Activated naive CD8-positive, alpha-beta T cell treated with anti-CD3 and anti-CD28 coated beads, Interleukin-2, amount 10 ng/mL, durations not matched to agents 7 days and 5 days (primary cell): ENCODE results near the gene ZSWIM1. TPM values are rescaled to one million over a fixed set of nuclear protein-coding genes. Genes with fewer than 3 reads are reported as not detected.

Experiments used
- ATAC-seq: fragments of 150-1000 bp; cut with Tn5 transposase; one replicate; pipeline ENCODE4 v1.10.0; 2021; ENCODE audit warnings: low read depth, moderate library complexity
- POLR2A ChIA-PET: fragments of 350-600 bp; sonication (Branson Sonifier 250); formaldehyde crosslinking; loops from one replicate; lab custom pipeline; 2021; ENCODE audit warnings: antibody characterized with exemption; lab: Charles Lee
- DNase-seq: peaks from one replicate; pipeline ENCODE4 v3.0.0; 2021
- H3K27ac Mint-ChIP-seq: one replicate; pipeline ENCODE4 v1.8.0; 2022; ENCODE audit warnings: mild to moderate bottlenecking, mixed read lengths
- H3K27me3 Mint-ChIP-seq: one replicate; pipeline ENCODE4 v1.8.0; 2022; ENCODE audit warnings: mild to moderate bottlenecking, moderate library complexity, mixed read lengths
- H3K36me3 Mint-ChIP-seq: one replicate; pipeline ENCODE4 v1.8.0; 2021; ENCODE audit warnings: mild to moderate bottlenecking, mixed read lengths
- H3K4me1 Mint-ChIP-seq: one replicate; pipeline ENCODE4 v1.8.0; 2021; ENCODE audit warnings: mixed read lengths
- H3K4me3 Mint-ChIP-seq: one replicate; pipeline ENCODE4 v1.8.0; 2022; ENCODE audit warnings: mild to moderate bottlenecking, moderate library complexity, mixed read lengths
- H3K9me3 Mint-ChIP-seq: one replicate; pipeline ENCODE4 v1.8.0; 2021; ENCODE audit warnings: mixed read lengths
- total RNA-seq, 2 experiments: library from RNA; stranded (reverse); gene quantifications; one replicate each; pipeline ENCODE4 v1.2.3, GENCODE V29; 2021

ZSWIM1 gene
- total RNA-seq, result 10 to 100 TPM; 12.2 to 13.0 TPM

- Mint-ChIP-seq H3K4me3 (peak within 1 kb of the TSS; percentile 87), H3K27ac (peak within 1 kb of the TSS; percentile 85), H3K9me3 (no peaks in the 10 kb centered on the region), H3K27me3 (no peaks in the 10 kb centered on the region), H3K4me1 (peaks cover 40% of the 10 kb centered on the region), H3K36me3 (peaks cover 21% of the 10 kb centered on the region)
- peak; percentile 99 for ATAC-seq
- peak; percentile 97 for DNase-seq
- POLR2A ChIA-PET, result interaction anchor here (0.6 to 2.6 kb wide), 12 partner anchors 9 to 90 kb away, joined by 3 to 30 read pairs (median 5); partner anchors contain the start of genes ACOT8, CTSA, DNTTIP1 and NEURL2
These were observed at the start of gene ZSWIM1 for GRCh38 chr20:45880988-45881788. ZSWIM1 (plus strand) TSS chr20:45881227; CDS start chr20:45882593, 1,366 bp downstream.

GRCh38 chr20:45832619-45833018 lies 48.4 kb upstream of the ZSWIM1 start:
- H3K4me3 Mint-ChIP-seq, result peak overlapping the region; percentile 80
- no peak for ATAC-seq
- no peaks in the 10 kb centered on the region for H3K9me3 Mint-ChIP-seq
- H3K27me3 Mint-ChIP-seq, result peaks cover 11% of the 10 kb centered on the region
- DNase-seq, result no peak
- no peaks in the 10 kb centered on the region for H3K36me3 Mint-ChIP-seq
- POLR2A ChIA-PET, result interaction anchor here (0.6 to 2.1 kb wide), 6 partner anchors 10 to 52 kb away, joined by 3 to 6 read pairs (median 3); partner anchors contain the start of gene ACOT8
- peaks cover 8% of the 10 kb centered on the region for H3K4me1 Mint-ChIP-seq
- no peak overlapping the region for H3K27ac Mint-ChIP-seq

GRCh38 chr20:45833030-45833882 lies 47.8 kb upstream of the ZSWIM1 start, which contains the start of gene SNX21:
SNX21 (plus strand) TSS chr20:45833799; CDS start chr20:45833920, 121 bp downstream.
- H3K4me3 Mint-ChIP-seq, result peak within 1 kb of the TSS; percentile 80
- peaks cover 8% of the 10 kb centered on the region for H3K27me3 Mint-ChIP-seq
- H3K9me3 Mint-ChIP-seq, result no peaks in the 10 kb centered on the region
- ATAC-seq (peak; percentile 82), DNase-seq (peak; percentile 67)
- no peaks in the 10 kb centered on the region for H3K36me3 Mint-ChIP-seq
- peaks cover 8% of the 10 kb centered on the region for H3K4me1 Mint-ChIP-seq
- POLR2A ChIA-PET, result interaction anchor here (0.6 to 2.1 kb wide), 12 partner anchors 9 to 100 kb away, joined by 3 to 7 read pairs (median 4); partner anchors contain the start of genes ACOT8, UBE2C and ZSWIM3
- H3K27ac Mint-ChIP-seq, result peak within 1 kb of the TSS; percentile 67

- POLR2A ChIA-PET, result interaction anchor here (0.5 to 2.1 kb wide), 11 partner anchors 8 to 124 kb away, joined by 3 to 7 read pairs (median 4); partner anchors contain the start of genes ACOT8, PCIF1, UBE2C and ZSWIM3
- no peaks in the 10 kb centered on the region for H3K36me3 Mint-ChIP-seq
- no peaks in the 10 kb centered on the region for H3K9me3 Mint-ChIP-seq
- ATAC-seq (peak; percentile 69), DNase-seq (peak; percentile 71)
- H3K27me3 Mint-ChIP-seq, result peaks cover 5% of the 10 kb centered on the region
- no peak overlapping the region for H3K27ac Mint-ChIP-seq
- H3K4me3 Mint-ChIP-seq, result peak overlapping the region; percentile 80
- peaks cover 8% of the 10 kb centered on the region for H3K4me1 Mint-ChIP-seq
These were observed 46.9 kb upstream of the ZSWIM1 start for GRCh38 chr20:45833883-45834796.

GRCh38 chr20:45834797-45835161 lies 46.2 kb upstream of the ZSWIM1 start:
- Mint-ChIP-seq H3K27ac (no peak overlapping the region), H3K4me3 (peak overlapping the region; percentile 80)

GRCh38 chr20:45835329-45835765 lies 45.7 kb upstream of the ZSWIM1 start:
- Mint-ChIP-seq H3K4me3 (peak overlapping the region; percentile 80), H3K36me3 (no peaks in the 10 kb centered on the region), H3K4me1 (peaks cover 8% of the 10 kb centered on the region), H3K27me3 (peaks cover 4% of the 10 kb centered on the region), H3K27ac (no peak overlapping the region), H3K9me3 (no peaks in the 10 kb centered on the region)
- POLR2A ChIA-PET, result no interaction called here
- ATAC-seq, result no peak
- DNase-seq, result no peak

More at GRCh38 chr20:45834797-45835161, 46.2 kb upstream of the ZSWIM1 start:
- no peak for ATAC-seq
- Mint-ChIP-seq H3K9me3 (no peaks in the 10 kb centered on the region), H3K27me3 (peaks cover 5% of the 10 kb centered on the region), H3K36me3 (no peaks in the 10 kb centered on the region), H3K4me1 (peaks cover 8% of the 10 kb centered on the region)
- DNase-seq, result no peak
- POLR2A ChIA-PET, result interaction anchor here (0.9 to 2.1 kb wide), 4 partner anchors 12 to 100 kb away, joined by 3 to 7 read pairs (median 5); partner anchors contain the start of genes ACOT8, PCIF1 and ZSWIM3

- no peaks in the 10 kb centered on the region for H3K9me3 Mint-ChIP-seq
- no peak overlapping the region for H3K27ac Mint-ChIP-seq
- DNase-seq (no peak), ATAC-seq (no peak)
- H3K27me3 Mint-ChIP-seq, result peaks cover 4% of the 10 kb centered on the region
- H3K36me3 Mint-ChIP-seq, result no peaks in the 10 kb centered on the region
- H3K4me1 Mint-ChIP-seq, result peaks cover 8% of the 10 kb centered on the region
- POLR2A ChIA-PET, result no interaction called here
- no peak overlapping the region for H3K4me3 Mint-ChIP-seq
These were observed 45.2 kb upstream of the ZSWIM1 start for GRCh38 chr20:45835825-45836224.

GRCh38 chr20:45836841-45837240 lies 44.2 kb upstream of the ZSWIM1 start:
- Mint-ChIP-seq H3K4me3 (no peak overlapping the region), H3K27me3 (peaks cover under 1% of the 10 kb centered on the region), H3K36me3 (no peaks in the 10 kb centered on the region), H3K27ac (no peak overlapping the region), H3K9me3 (no peaks in the 10 kb centered on the region), H3K4me1 (peaks cover 8% of the 10 kb centered on the region)
- ATAC-seq (no peak), DNase-seq (no peak)
- POLR2A ChIA-PET, result no interaction called here

- POLR2A ChIA-PET, result interaction anchor here (2.3 kb wide), 1 partner anchor 16 kb away, joined by 6 read pairs; the partner anchor contains the start of gene ACOT8
- H3K27me3 Mint-ChIP-seq, result no peaks in the 10 kb centered on the region
These were observed 40.3 kb upstream of the ZSWIM1 start for GRCh38 chr20:45840700-45841198.

GRCh38 chr20:45841407-45842129 lies 39.5 kb upstream of the ZSWIM1 start:
- POLR2A ChIA-PET, result interaction anchor here (1.2 to 2.3 kb wide), 3 partner anchors 9 to 15 kb away, joined by 3 to 6 read pairs (median 6); partner anchors contain the start of genes ACOT8, SNX21 and ZSWIM3
- peaks cover 8% of the 10 kb centered on the region for H3K36me3 Mint-ChIP-seq

More at GRCh38 chr20:45840700-45841198, 40.3 kb upstream of the ZSWIM1 start:
- Mint-ChIP-seq H3K36me3 (peaks cover 7% of the 10 kb centered on the region), H3K4me1 (no peaks in the 10 kb centered on the region), H3K27ac (no peak overlapping the region), H3K9me3 (no peaks in the 10 kb centered on the region), H3K4me3 (no peak overlapping the region)
- DNase-seq (no peak), ATAC-seq (no peak)

GRCh38 chr20:45842169-45842812 lies 38.7 kb upstream of the ZSWIM1 start:
- H3K36me3 Mint-ChIP-seq, result peaks cover 8% of the 10 kb centered on the region

More at GRCh38 chr20:45841407-45842129, 39.5 kb upstream of the ZSWIM1 start:
- no peaks in the 10 kb centered on the region for H3K9me3 Mint-ChIP-seq
- no peaks in the 10 kb centered on the region for H3K4me1 Mint-ChIP-seq
- H3K27me3 Mint-ChIP-seq, result no peaks in the 10 kb centered on the region
- H3K27ac Mint-ChIP-seq, result no peak overlapping the region
- DNase-seq (no peak), ATAC-seq (no peak)
- no peak overlapping the region for H3K4me3 Mint-ChIP-seq

More at GRCh38 chr20:45842169-45842812, 38.7 kb upstream of the ZSWIM1 start:
- Mint-ChIP-seq H3K4me1 (no peaks in the 10 kb centered on the region), H3K27me3 (no peaks in the 10 kb centered on the region), H3K9me3 (no peaks in the 10 kb centered on the region), H3K4me3 (no peak overlapping the region), H3K27ac (no peak overlapping the region)
- ATAC-seq (no peak), DNase-seq (no peak)
- POLR2A ChIA-PET, result interaction anchor here (1.2 to 1.6 kb wide), 2 partner anchors 9 to 15 kb away, joined by 3 to 6 read pairs; partner anchors contain the start of genes ACOT8, SNX21 and ZSWIM3
